Measurements from ENCODE around the gene CDK16. TPM values are rescaled to one million over a fixed set of nuclear protein-coding genes. Genes with fewer than 3 reads are reported as not detected.

Gene CDK16
- total and polyA plus RNA-seq, 11 donors = 100 to 209 (median 142) TPM

DNA sequence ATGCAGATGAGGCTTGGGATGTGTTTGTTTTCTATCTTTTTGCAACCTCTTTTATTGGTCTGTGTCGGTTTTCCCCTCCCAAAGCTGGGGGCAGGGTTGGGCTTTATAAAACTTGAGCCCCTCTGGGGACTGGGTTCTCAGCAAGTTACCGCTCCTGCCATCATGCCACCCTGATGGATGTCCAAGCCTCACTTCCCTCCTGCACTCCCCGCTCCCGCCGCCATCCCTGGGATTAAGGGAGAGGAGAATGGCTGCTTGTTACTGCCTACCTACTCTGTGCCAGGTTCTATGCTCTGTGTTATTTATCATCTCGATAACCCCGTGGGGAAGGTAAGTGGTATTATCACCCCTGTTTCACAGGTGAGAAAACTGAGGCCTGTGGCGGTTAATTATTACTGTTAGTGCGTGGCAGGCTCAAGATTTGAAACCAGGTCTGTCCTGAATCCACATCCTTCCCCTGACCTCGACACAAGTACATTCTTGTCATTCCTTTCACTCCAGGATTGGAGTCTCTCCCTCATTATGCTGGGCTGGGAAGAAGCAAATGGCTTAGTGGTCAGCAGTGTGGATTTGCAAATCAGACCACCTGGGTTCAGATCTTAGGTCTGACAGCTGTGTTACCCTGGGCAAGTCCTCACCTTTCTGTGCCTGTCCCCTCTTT is 20.3 kb upstream of the CDK16 start:
- DNase-seq = no peak
- no peak for TF ChIP-seq POLR2A (IDR thresholded peaks at IDR 0.05)
- TF ChIP-seq, protein P1, sequence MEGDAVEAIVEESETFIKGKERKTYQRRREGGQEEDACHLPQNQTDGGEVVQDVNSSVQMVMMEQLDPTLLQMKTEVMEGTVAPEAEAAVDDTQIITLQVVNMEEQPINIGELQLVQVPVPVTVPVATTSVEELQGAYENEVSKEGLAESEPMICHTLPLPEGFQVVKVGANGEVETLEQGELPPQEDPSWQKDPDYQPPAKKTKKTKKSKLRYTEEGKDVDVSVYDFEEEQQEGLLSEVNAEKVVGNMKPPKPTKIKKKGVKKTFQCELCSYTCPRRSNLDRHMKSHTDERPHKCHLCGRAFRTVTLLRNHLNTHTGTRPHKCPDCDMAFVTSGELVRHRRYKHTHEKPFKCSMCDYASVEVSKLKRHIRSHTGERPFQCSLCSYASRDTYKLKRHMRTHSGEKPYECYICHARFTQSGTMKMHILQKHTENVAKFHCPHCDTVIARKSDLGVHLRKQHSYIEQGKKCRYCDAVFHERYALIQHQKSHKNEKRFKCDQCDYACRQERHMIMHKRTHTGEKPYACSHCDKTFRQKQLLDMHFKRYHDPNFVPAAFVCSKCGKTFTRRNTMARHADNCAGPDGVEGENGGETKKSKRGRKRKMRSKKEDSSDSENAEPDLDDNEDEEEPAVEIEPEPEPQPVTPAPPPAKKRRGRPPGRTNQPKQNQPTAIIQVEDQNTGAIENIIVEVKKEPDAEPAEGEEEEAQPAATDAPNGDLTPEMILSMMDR (IDR thresholded peaks at IDR 0.05) = no peak
- H3K9me3 ChIP-seq = no peaks in the 10 kb centered on the region
- H3K27ac ChIP-seq = peak overlapping the region in 1 of 12 donors; percentile 22
- peaks cover 0 to 55% (median 50%) of the 10 kb centered on the region in 9 donors for H3K36me3 ChIP-seq
- peak overlapping the region in 1 of 12 donors; percentile 24 for H3K4me3 ChIP-seq
- intact Hi-C loops (cut with DNase I) = loop anchor here in 5 of 10 donors (10.0 kb wide), 3 partner anchors 447 to 827 kb away; partner anchors contain the start of genes ELK1 (in 2 of the 5) and UXT (in 2 of the 5)
- H3K4me1 ChIP-seq = peaks cover 0 to 48% (median 35%) of the 10 kb centered on the region in 12 donors
- WGBS, 4 donors = 63 to 82% (median 69%) methylated on average over 10 of the region's 10 CpGs
- H3K27me3 ChIP-seq = no peaks in the 10 kb centered on the region
- ATAC-seq = no peak

DNA sequence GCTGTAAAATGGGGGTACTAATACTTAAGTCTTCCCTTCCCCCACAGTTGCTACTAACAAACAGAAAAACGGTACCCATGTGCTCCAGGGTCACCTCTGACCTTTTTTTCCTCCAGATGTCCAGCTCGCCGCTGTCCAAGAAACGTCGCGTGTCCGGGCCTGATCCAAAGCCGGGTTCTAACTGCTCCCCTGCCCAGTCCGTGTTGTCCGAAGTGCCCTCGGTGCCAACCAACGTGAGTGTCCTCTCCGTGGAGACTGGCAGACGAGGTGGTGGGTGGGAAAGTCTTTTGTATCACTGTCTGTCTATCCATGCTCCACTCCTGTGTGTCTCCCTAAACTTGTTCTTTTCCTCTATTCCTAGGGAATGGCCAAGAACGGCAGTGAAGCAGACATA is 19.8 kb upstream of the CDK16 start:
- ATAC-seq (no peak), DNase-seq (no peak)
- intact Hi-C loops (cut with DNase I) = loop anchor here in 5 of 10 donors (10.0 kb wide), 3 partner anchors 446 to 826 kb away; partner anchors contain the start of genes ELK1 (in 2 of the 5) and UXT (in 2 of the 5)
- H3K4me1 ChIP-seq = peaks cover 0 to 45% (median 34%) of the 10 kb centered on the region in 12 donors
- peaks cover 0 to 60% (median 55%) of the 10 kb centered on the region in 9 donors for H3K36me3 ChIP-seq
- H3K27me3 ChIP-seq = no peaks in the 10 kb centered on the region
- no peaks in the 10 kb centered on the region for H3K9me3 ChIP-seq
- H3K4me3 ChIP-seq = no peak overlapping the region
- no peak overlapping the region for H3K27ac ChIP-seq
- TF ChIP-seq POLR2A (IDR thresholded peaks at IDR 0.05) = no peak
- TF ChIP-seq, protein P1 (IDR thresholded peaks at IDR 0.05) = no peak
- 59 to 79% (median 76%) methylated on average over 15 of the region's 15 CpGs for whole genome bisulfite sequencing, 4 donors

DNA sequence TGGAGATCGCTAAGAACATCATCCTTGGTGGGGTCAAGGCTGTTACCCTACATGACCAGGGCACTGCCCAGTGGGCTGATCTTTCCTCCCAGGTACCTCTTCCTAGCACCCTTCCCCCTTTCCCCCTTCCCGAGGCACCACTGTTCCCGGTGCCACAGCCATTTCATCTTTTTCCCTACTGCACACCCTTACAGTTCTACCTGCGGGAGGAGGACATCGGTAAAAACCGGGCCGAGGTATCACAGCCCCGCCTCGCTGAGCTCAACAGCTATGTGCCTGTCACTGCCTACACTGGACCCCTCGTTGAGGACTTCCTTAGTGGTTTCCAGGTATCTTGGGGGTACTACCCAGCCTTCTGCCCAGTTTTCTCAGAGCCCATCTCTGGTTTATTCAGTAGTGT is 19.2 kb upstream of the CDK16 start:
- DNase-seq (no peak), ATAC-seq (no peak)
- H3K27ac ChIP-seq = no peak overlapping the region
- TF ChIP-seq POLR2A (IDR thresholded peaks at IDR 0.05) = no peak
- TF ChIP-seq, protein P1 (IDR thresholded peaks at IDR 0.05) = no peak
- no peaks in the 10 kb centered on the region for H3K9me3 ChIP-seq
- H3K36me3 ChIP-seq = peaks cover 0 to 66% (median 60%) of the 10 kb centered on the region in 9 donors
- H3K4me3 ChIP-seq = no peak overlapping the region
- intact Hi-C loops (cut with DNase I) = loop anchor here in 5 of 10 donors (10.0 kb wide), 3 partner anchors 446 to 826 kb away; partner anchors contain the start of genes ELK1 (in 2 of the 5) and UXT (in 2 of the 5)
- WGBS, 4 donors = 92 to 95% (median 93%) methylated on average over 9 to 10 of the region's 10 CpGs
- no peaks in the 10 kb centered on the region for H3K27me3 ChIP-seq
- H3K4me1 ChIP-seq = peaks cover 0 to 45% (median 34%) of the 10 kb centered on the region in 12 donors

DNA sequence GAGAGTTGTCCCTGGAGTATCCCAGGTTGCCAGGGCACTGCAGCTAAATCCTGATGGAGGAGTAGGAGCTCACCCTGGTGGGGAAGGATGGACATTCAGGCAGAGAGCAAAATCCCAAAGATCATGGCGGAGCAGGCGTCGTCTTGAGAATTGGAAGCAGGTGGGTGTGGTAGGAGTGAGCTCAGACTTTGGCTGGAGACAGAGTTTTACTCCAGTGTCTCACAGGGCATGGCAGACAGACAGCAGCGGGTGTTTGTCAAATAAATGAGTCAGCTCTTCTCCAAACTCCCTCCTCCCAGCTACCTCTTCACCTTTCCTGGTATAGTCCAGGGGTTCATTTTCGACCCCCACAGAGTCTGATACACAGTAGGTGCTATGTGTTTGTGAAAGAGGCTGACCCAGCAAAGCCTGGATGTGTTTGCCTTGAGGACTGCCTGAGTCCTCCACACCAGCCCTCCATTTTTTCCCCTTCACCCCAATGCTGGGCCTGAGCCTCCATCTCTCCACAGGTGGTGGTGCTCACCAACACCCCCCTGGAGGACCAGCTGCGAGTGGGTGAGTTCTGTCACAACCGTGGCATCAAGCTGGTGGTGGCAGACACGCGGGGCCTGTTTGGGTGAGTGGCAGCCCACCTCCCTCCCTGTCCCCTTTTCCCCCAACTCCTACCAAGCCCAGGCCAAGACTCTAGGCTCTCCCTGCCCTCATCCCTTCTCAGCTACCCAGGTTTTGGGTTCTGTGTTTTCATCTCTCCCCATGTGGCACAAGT is 17.9 kb upstream of the CDK16 start:
- no peaks in the 10 kb centered on the region for H3K27me3 ChIP-seq
- intact Hi-C loops (cut with DNase I) = no loop called here
- H3K4me1 ChIP-seq = peaks cover 0 to 33% (median 27%) of the 10 kb centered on the region in 12 donors
- peak; percentile 30 to 64 (median 60) for ATAC-seq
- peak in 2 of 5 donors; percentile 49 to 56 for DNase-seq
- H3K36me3 ChIP-seq = peaks cover 0 to 77% (median 71%) of the 10 kb centered on the region in 9 donors
- no peak for TF ChIP-seq POLR2A (IDR thresholded peaks at IDR 0.05)
- TF ChIP-seq, protein P1 (IDR thresholded peaks at IDR 0.05) = peak in 2 of 12 donors; percentile 19 to 22
- peak overlapping the region in 2 of 12 donors; percentile 29 to 64 for H3K27ac ChIP-seq
- no peaks in the 10 kb centered on the region for H3K9me3 ChIP-seq
- 77 to 87% (median 84%) methylated on average over 9 of the region's 9 CpGs for WGBS, 4 donors
- H3K4me3 ChIP-seq = no peak overlapping the region

Data from heart left ventricle (tissue), 16 donors.